ENCODE data around the gene ZCCHC9.
A peak's percentile ranks its signal among the peaks of the same experiment; 100 is the strongest.
"Not testable (repeated sequence)": the region's sequence is repeated elsewhere in the genome, so short reads cannot be mapped to it uniquely, and the experiment has no call there.

Gene ZCCHC9

GRCh38 chr5:81292130-81292529, 9.3 kb upstream of the ZCCHC9 start:
- Histone ChIP-seq H3K79me2 (ENCODE audit: insufficient read depth, low read length) (peaks cover 36% of the 10 kb centered on the region), H3K27ac (ENCODE audit: low read depth, low read length) (no peak overlapping the region), H3K4me3 (ENCODE audit: insufficient read depth, low read length, poor library complexity, severe bottlenecking) (no peak overlapping the region), H3K9ac (ENCODE audit: low read length) (no peak overlapping the region), H3K36me3 (ENCODE audit: low read length) (peaks cover 20% of the 10 kb centered on the region; the same call in 1 of the 2 replicates), H4K20me1 (ENCODE audit: low read depth, low read length) (no peaks in the 10 kb centered on the region), H3K4me2 (ENCODE audit: low read depth, low read length, poor library complexity, severe bottlenecking) (no peak overlapping the region), H3K9me2 (replicated peaks; ENCODE audit: insufficient read depth, low read length) (no peaks in the 10 kb centered on the region), H3F3A (ENCODE audit: insufficient read depth) (no peaks in the 10 kb centered on the region), H3K9me3 (ENCODE audit: insufficient read depth, low read length) (peaks cover 23% of the 10 kb centered on the region; the same call in 1 of the 2 replicates), H2AFZ (ENCODE audit: low read depth, low read length, severe bottlenecking) (no peak overlapping the region), H3K27me3 (ENCODE audit: low read length) (no peaks in the 10 kb centered on the region)
- TF ChIP-seq EZH2phosphoT487 (conservative IDR thresholded peaks at IDR 0.05; ENCODE audit: low read length), result no peak
- no peak for TF ChIP-seq CTCF (IDR thresholded peaks at IDR 0.05; ENCODE audit: insufficient read depth, low read length, poor library complexity, severe bottlenecking)

DNA sequence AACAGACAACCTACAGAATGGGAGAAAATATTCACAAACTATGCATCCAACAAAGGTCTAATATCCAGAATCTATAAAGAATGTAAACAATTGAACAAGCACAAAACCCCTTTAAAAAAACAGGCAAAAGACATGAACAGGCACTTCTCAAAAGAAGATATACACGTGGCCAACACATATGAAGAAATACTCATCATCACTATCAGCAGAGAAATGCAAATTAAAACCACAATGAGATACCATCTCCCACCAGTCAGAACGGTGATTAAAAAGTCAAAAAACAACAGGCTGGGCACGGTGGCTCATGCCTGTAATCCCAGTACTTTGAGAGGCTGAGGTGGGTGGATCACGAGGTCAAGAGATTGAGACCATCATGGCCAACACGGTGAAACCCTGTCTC, 7.4 kb upstream of the ZCCHC9 start:
- H3K27ac ChIP-seq (ENCODE audit: low read depth, low read length); H3K9ac ChIP-seq (ENCODE audit: low read length); H3K4me2 ChIP-seq (ENCODE audit: low read depth, low read length, poor library complexity, severe bottlenecking); H3K9me2 ChIP-seq (replicated peaks; ENCODE audit: insufficient read depth, low read length); H3K4me3 ChIP-seq (ENCODE audit: insufficient read depth, low read length, poor library complexity, severe bottlenecking); H4K20me1 ChIP-seq (ENCODE audit: low read depth, low read length); H3F3A ChIP-seq (ENCODE audit: insufficient read depth); H3K27me3 ChIP-seq (ENCODE audit: low read length); H2AFZ ChIP-seq (ENCODE audit: low read depth, low read length, severe bottlenecking): not testable (repeated sequence)
- H3K9me3 ChIP-seq (ENCODE audit: insufficient read depth, low read length), result peaks cover 23% of the 10 kb centered on the region; the same call in 1 of the 2 replicates
- peaks cover 20% of the 10 kb centered on the region; the same call in 1 of the 2 replicates for H3K36me3 ChIP-seq (ENCODE audit: low read length)
- peaks cover 43% of the 10 kb centered on the region for H3K79me2 ChIP-seq (ENCODE audit: insufficient read depth, low read length)

DNA sequence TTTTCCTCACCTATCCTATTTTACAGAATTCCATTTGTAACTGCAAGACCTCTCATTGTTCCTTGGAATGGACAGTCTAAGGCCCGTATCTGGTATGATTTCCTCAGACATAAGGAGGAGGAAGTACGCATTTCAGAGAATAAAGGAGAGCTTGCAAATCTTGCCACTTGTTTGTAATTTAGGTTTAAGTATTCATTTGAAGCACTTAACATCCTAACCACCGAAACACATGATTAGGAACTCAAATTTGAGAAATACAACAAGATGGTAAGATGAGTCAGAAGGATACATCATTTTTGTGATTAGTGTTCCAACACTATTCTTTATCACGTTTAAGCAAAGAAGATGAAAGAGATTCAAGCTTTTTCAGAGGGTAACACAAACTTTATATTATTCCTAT, 3.9 kb upstream of the ZCCHC9 start:
- Histone ChIP-seq H3F3A (ENCODE audit: insufficient read depth) (0 out of 2 replicates have a peak, but pooled peaks cover 3% of the 10 kb centered on the region), H2AFZ (ENCODE audit: low read depth, low read length, severe bottlenecking) (no peak overlapping the region), H4K20me1 (ENCODE audit: low read depth, low read length) (no peaks in the 10 kb centered on the region), H3K27ac (ENCODE audit: low read depth, low read length) (no peak overlapping the region), H3K79me2 (ENCODE audit: insufficient read depth, low read length) (peaks cover 39% of the 10 kb centered on the region), H3K4me3 (ENCODE audit: insufficient read depth, low read length, poor library complexity, severe bottlenecking) (no peak overlapping the region), H3K36me3 (ENCODE audit: low read length) (0 out of 2 replicates have a peak, but pooled peaks cover 4% of the 10 kb centered on the region), H3K9me2 (replicated peaks; ENCODE audit: insufficient read depth, low read length) (no peaks in the 10 kb centered on the region), H3K4me2 (ENCODE audit: low read depth, low read length, poor library complexity, severe bottlenecking) (no peak overlapping the region), H3K9me3 (ENCODE audit: insufficient read depth, low read length) (peaks cover 7% of the 10 kb centered on the region; the same call in 1 of the 2 replicates), H3K9ac (ENCODE audit: low read length) (no peak overlapping the region), H3K27me3 (ENCODE audit: low read length) (no peaks in the 10 kb centered on the region)
- TF ChIP-seq EZH2phosphoT487 (conservative IDR thresholded peaks at IDR 0.05; ENCODE audit: low read length) (no peak), CTCF (IDR thresholded peaks at IDR 0.05; ENCODE audit: insufficient read depth, low read length, poor library complexity, severe bottlenecking) (no peak)

GRCh38 chr5:81300921-81301270, 491 bp upstream of the ZCCHC9 start:
- H3K9me3 ChIP-seq (ENCODE audit: insufficient read depth, low read length), result no peaks in the 10 kb centered on the region
- H3F3A ChIP-seq (ENCODE audit: insufficient read depth), result 0 out of 2 replicates have a peak, but pooled peaks cover 3% of the 10 kb centered on the region
- H3K9me2 ChIP-seq (replicated peaks; ENCODE audit: insufficient read depth, low read length), result no peaks in the 10 kb centered on the region
- H3K4me2 ChIP-seq (ENCODE audit: low read depth, low read length, poor library complexity, severe bottlenecking), result peak overlapping the region; percentile 75
- H3K4me3 ChIP-seq (ENCODE audit: insufficient read depth, low read length, poor library complexity, severe bottlenecking), result peak overlapping the region; percentile 80
- H3K36me3 ChIP-seq (ENCODE audit: low read length), result no peaks in the 10 kb centered on the region
- no peaks in the 10 kb centered on the region for H3K27me3 ChIP-seq (ENCODE audit: low read length)
- H3K27ac ChIP-seq (ENCODE audit: low read depth, low read length), result peak overlapping the region; percentile 37
- peak overlapping the region; percentile 84 for H3K9ac ChIP-seq (ENCODE audit: low read length)
- H2AFZ ChIP-seq (ENCODE audit: low read depth, low read length, severe bottlenecking), result peak overlapping the region; percentile 67
- peaks cover 38% of the 10 kb centered on the region for H3K79me2 ChIP-seq (ENCODE audit: insufficient read depth, low read length)
- TF ChIP-seq EZH2phosphoT487 (conservative IDR thresholded peaks at IDR 0.05; ENCODE audit: low read length) (no peak), CTCF (IDR thresholded peaks at IDR 0.05; ENCODE audit: insufficient read depth, low read length, poor library complexity, severe bottlenecking) (no peak)
- no peaks in the 10 kb centered on the region for H4K20me1 ChIP-seq (ENCODE audit: low read depth, low read length)
